ENCODE results near the gene EDARADD.

EDARADD gene

DNA sequence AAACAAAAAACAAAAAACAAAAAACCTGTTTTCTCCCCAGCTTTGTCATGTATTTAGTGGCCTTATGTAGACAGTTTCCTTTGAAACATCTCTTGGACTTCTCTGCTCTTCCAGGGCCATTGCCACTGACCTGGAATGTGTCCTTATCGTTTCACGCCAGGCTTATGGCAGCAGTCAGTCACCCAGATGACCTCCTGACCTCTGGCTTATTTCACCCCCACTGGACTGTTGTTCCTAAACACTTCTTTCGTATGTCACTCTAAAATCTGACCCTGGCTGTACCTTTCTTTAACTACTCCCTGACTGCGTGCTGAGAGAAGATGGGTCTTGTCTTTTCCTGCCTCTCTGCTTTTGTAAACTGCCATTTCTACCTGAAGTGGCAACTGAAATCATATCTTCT lies 138.8 kb downstream of the EDARADD start:
- no peak overlapping the region for H3K27ac ChIP-seq
- DNase-seq (ENCODE audit: low read depth, low spot score): no peak

DNA sequence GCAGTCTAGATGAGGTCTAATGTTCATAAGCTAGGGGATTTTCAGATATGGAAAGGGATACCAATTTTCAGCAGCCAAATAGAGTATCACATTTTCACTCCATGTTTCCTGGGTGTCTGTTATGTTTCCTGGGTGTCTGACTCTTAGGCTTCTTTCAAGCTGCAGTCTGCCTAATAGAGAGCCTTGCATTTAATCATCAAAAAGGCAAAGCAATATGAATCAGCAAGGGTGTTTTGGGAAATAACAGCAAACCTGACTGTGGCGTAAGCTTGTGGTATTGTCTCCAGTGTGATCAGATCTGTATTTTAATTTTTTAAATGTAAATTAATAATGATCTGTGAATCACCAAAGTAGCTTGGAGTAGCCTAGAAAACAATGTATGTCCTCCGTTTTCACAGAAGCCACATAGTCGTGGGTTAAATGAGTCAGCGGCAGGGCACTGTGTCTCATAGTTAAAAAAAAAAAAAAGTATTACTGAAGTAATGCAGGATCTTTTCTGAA lies 140.1 kb downstream of the EDARADD start:
- DNase-seq (ENCODE audit: low read depth, low spot score): peak; percentile 37
- H3K27ac ChIP-seq: no peak overlapping the region
